CD14-positive monocyte (primary cell): Measurements from ENCODE around the gene FAM98C. TPM values are rescaled to one million over a fixed set of nuclear protein-coding genes. Genes with fewer than 3 reads are reported as not detected.
A peak's percentile ranks its signal among the peaks of the same experiment; 100 is the strongest.

Experiments used
- DNase-seq, 3 donors: peaks; one replicate each; pipeline ENCODE4 v3.0.0-alpha.2; 2011 to 2022
- H2AFZ ChIP-seq: 2 replicates; pipeline ENCODE4 v1.6.0; 2012; ENCODE audit warnings: mild to moderate bottlenecking, low read depth, low read length, inconsistent platforms; ENCODE audit not compliant: insufficient read depth, poor library complexity, severe bottlenecking
- H3K27ac ChIP-seq, 2 donors: 1 replicate in 1 of 2; 2 replicates in 1 of 2; pipeline ENCODE4 v1.5.1; 2012 to 2013; ENCODE audit warnings: low read length in 2 of 2, control low read depth in 1 of 2, inconsistent platforms in 1 of 2, low read depth in 1 of 2, mild to moderate bottlenecking in 1 of 2
- H3K27me3 ChIP-seq, 2 donors: one replicate each; pipeline versions ENCODE4 v1.6.0 to v1.6.1; 2011 to 2013; ENCODE audit warnings: low read length in 2 of 2; ENCODE audit not compliant: control insufficient read depth in 2 of 2, insufficient read depth in 2 of 2
- H3K36me3 ChIP-seq, 2 donors: replicated peaks in 1 of 2; 1 replicate in 1 of 2; 2 replicates in 1 of 2; pipeline versions ENCODE4 v1.5.1 to v1.6.1; 2012 to 2013; ENCODE audit warnings: low read length in 2 of 2, control low read depth in 1 of 2, inconsistent platforms in 1 of 2, mild to moderate bottlenecking in 1 of 2; ENCODE audit not compliant: insufficient read depth in 2 of 2, control insufficient read depth in 1 of 2
- H3K4me1 ChIP-seq, 2 donors: 1 replicate in 1 of 2; 2 replicates in 1 of 2; pipeline versions ENCODE4 v1.5.1 to v1.6.1; 2012 to 2013; ENCODE audit warnings: low read length in 2 of 2, control low read depth in 1 of 2, inconsistent platforms in 1 of 2, mild to moderate bottlenecking in 1 of 2, moderate library complexity in 1 of 2; ENCODE audit not compliant: insufficient read depth in 2 of 2, control insufficient read depth in 1 of 2
- H3K4me2 ChIP-seq: replicated peaks from 2 replicates; pipeline ENCODE3; 2012; ENCODE audit warnings: low read length, moderate library complexity, mild to moderate bottlenecking; ENCODE audit not compliant: poor library complexity, severe bottlenecking; ENCODE audit errors: extremely low read depth
- H3K4me3 ChIP-seq, 3 experiments: fragments of 200-600 bp in 1 of 3; sonication (generic) in 1 of 3; replicated peaks in 1 of 3; 1 replicate in 2 of 3; 2 replicates in 1 of 3; pipeline ENCODE4 v1.5.1; 2011 to 2013; ENCODE audit warnings: low read length in 3 of 3, mild to moderate bottlenecking in 3 of 3, control low read depth in 2 of 3, low read depth in 2 of 3, inconsistent platforms in 1 of 3, moderate library complexity in 1 of 3
- H3K79me2 ChIP-seq: 2 replicates; pipeline ENCODE4 v1.6.0; 2012; ENCODE audit warnings: mild to moderate bottlenecking, control low read depth, inconsistent platforms, low read length, moderate library complexity; ENCODE audit not compliant: insufficient read depth
- H3K9ac ChIP-seq: 2 replicates; pipeline ENCODE4 v1.6.0; 2017; ENCODE audit warnings: low read length, mild to moderate bottlenecking; ENCODE audit not compliant: insufficient read depth, poor library complexity, severe bottlenecking
- H3K9me3 ChIP-seq, 2 donors: replicated peaks in 1 of 2; 1 replicate in 1 of 2; 2 replicates in 1 of 2; pipeline versions ENCODE4 v1.5.1 to v1.6.1; 2012 to 2013; ENCODE audit warnings: low read length in 2 of 2, control low read depth in 1 of 2; ENCODE audit not compliant: control insufficient read depth in 1 of 2, insufficient read depth in 1 of 2
- H4K20me1 ChIP-seq: 2 replicates; pipeline ENCODE4 v1.6.0; 2012; ENCODE audit warnings: mild to moderate bottlenecking, low read length, control low read depth, moderate library complexity; ENCODE audit not compliant: insufficient read depth
- H3K27ac Mint-ChIP-seq, 7 donors: one replicate each; pipeline ENCODE4 v1.8.0; 2020; ENCODE audit warnings: mild to moderate bottlenecking in 7 of 7, mixed read lengths in 7 of 7, moderate library complexity in 6 of 7, inconsistent platforms in 2 of 7
- H3K27me3 Mint-ChIP-seq, 3 donors: one replicate each; pipeline ENCODE4 v1.8.0; 2021 to 2022; ENCODE audit warnings: low read depth in 3 of 3, mild to moderate bottlenecking in 3 of 3, mixed read lengths in 3 of 3, moderate library complexity in 3 of 3, inconsistent platforms in 1 of 3
- H3K36me3 Mint-ChIP-seq, 2 donors: one replicate each; pipeline ENCODE4 v1.8.0; 2020; ENCODE audit warnings: mixed read lengths in 2 of 2, inconsistent platforms in 1 of 2, mild to moderate bottlenecking in 1 of 2
- H3K4me1 Mint-ChIP-seq: one replicate; pipeline ENCODE4 v1.8.0; 2020; ENCODE audit warnings: mild to moderate bottlenecking, mixed read lengths
- H3K4me3 Mint-ChIP-seq, 2 donors: one replicate each; pipeline ENCODE4 v1.8.0; 2020; ENCODE audit warnings: mild to moderate bottlenecking in 2 of 2, mixed read lengths in 2 of 2, moderate library complexity in 1 of 2
- H3K9me3 Mint-ChIP-seq, 7 donors: one replicate each; pipeline ENCODE4 v1.8.0; 2020 to 2022; ENCODE audit warnings: mixed read lengths in 7 of 7, mild to moderate bottlenecking in 6 of 7, moderate library complexity in 6 of 7, inconsistent platforms in 2 of 7
- WGBS: methylation state at CpG from one replicate; pipeline ENCODE4 v1.1.5; 2013; ENCODE audit warnings: missing lambda C conversion rate; ENCODE audit not compliant: insufficient coverage; 5-methylcytosine and 5-hydroxymethylcytosine counted together
- intact Hi-C, 2 donors: fragments of 100-400 bp; cut with micrococcal nuclease; formaldehyde crosslinking; loops; one replicate each; pipeline versions ENCODE4 v1.15.0 to v1.15.1; 2023
- polyA plus RNA-seq, 3 donors: library from polyadenylated mRNA; depleted of rRNA in 1 of 3; unstranded in 2 of 3; stranded (reverse) in 1 of 3; fragments of 300-500 nt in 2 of 3; fragments of >200 nt in 1 of 3; fragmentation: Illumina TruSeq in 2 of 3; gene quantifications; 1 replicate in 2 of 3; 2 replicates in 1 of 3; pipeline ENCODE4 v1.2.3, GENCODE V29; 2012 to 2021
- TF ChIP-seq, protein P1 (sequence below): fragments of 200-600 bp; IDR thresholded peaks from one replicate; pipeline ENCODE4 v1.8.0; 2022; ENCODE audit warnings: antibody characterized with exemption, mild to moderate bottlenecking

Gene FAM98C
- polyA plus RNA-seq, 3 donors, result 8.5 to 41.0 (median 12.6) TPM

- Mint-ChIP-seq H3K4me1 (peaks cover 50% of the 10 kb centered on the region), H3K9me3 (no peaks in the 10 kb centered on the region), H3K27ac (peak overlapping the region in 1 of 7 donors; percentile 11), H3K4me3 (no peak overlapping the region), H3K27me3 (no peaks in the 10 kb centered on the region), H3K36me3 (peaks cover 38 to 50% of the 10 kb centered on the region in 2 donors)
- WGBS, result 94% methylated on average over 9 of the region's 14 CpGs
- H3K79me2 ChIP-seq, result peaks cover 47% of the 10 kb centered on the region
- DNase-seq, result no peak
- H3K36me3 ChIP-seq, result peaks cover 30 to 45% of the 10 kb centered on the region in 2 donors
- H3K4me3 ChIP-seq, result no peak overlapping the region
- no peak overlapping the region for H2AFZ ChIP-seq
- intact Hi-C loops, result no loop called here
- TF ChIP-seq, protein P1, sequence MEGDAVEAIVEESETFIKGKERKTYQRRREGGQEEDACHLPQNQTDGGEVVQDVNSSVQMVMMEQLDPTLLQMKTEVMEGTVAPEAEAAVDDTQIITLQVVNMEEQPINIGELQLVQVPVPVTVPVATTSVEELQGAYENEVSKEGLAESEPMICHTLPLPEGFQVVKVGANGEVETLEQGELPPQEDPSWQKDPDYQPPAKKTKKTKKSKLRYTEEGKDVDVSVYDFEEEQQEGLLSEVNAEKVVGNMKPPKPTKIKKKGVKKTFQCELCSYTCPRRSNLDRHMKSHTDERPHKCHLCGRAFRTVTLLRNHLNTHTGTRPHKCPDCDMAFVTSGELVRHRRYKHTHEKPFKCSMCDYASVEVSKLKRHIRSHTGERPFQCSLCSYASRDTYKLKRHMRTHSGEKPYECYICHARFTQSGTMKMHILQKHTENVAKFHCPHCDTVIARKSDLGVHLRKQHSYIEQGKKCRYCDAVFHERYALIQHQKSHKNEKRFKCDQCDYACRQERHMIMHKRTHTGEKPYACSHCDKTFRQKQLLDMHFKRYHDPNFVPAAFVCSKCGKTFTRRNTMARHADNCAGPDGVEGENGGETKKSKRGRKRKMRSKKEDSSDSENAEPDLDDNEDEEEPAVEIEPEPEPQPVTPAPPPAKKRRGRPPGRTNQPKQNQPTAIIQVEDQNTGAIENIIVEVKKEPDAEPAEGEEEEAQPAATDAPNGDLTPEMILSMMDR, result no peak
- no peak overlapping the region for H3K9ac ChIP-seq
- H3K4me1 ChIP-seq, result peaks cover 48 to 58% of the 10 kb centered on the region in 2 donors
- no peak overlapping the region for H3K4me2 ChIP-seq
- peaks cover 13% of the 10 kb centered on the region for H4K20me1 ChIP-seq
- no peaks in the 10 kb centered on the region for H3K27me3 ChIP-seq
- H3K27ac ChIP-seq, result peak overlapping the region in 1 of 2 donors; percentile 24
- no peaks in the 10 kb centered on the region for H3K9me3 ChIP-seq
These were observed 19.0 kb downstream of the FAM98C start for GRCh38 chr19:38421856-38422255.

DNA sequence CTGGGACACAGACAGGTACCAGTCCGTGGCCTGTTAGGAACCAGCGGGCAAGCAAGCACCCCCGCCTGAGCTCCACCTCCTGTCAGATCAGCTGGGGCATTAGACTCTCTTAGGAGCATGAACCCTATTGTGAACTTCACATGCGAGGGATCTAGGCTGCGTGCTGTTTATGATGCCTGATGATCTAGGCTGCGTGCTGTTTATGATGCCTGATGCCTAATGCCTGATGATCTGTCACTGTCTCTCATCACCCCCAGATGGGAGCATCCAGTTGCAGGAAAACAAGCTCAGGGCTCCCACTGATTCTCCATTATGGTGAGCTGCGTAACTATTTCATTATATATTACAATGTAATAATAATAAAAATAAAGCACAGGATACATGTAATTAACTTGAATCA lies 19.5 kb downstream of the FAM98C start:
- Mint-ChIP-seq H3K36me3 (peaks cover 33 to 44% of the 10 kb centered on the region in 2 donors), H3K4me1 (peaks cover 47% of the 10 kb centered on the region), H3K27me3 (no peaks in the 10 kb centered on the region), H3K27ac (peak overlapping the region in 1 of 7 donors; percentile 57), H3K4me3 (no peak overlapping the region), H3K9me3 (no peaks in the 10 kb centered on the region)
- no peaks in the 10 kb centered on the region for H3K27me3 ChIP-seq
- peaks cover 43 to 52% of the 10 kb centered on the region in 2 donors for H3K4me1 ChIP-seq
- no peak for DNase-seq
- H2AFZ ChIP-seq, result no peak overlapping the region
- peaks cover 44% of the 10 kb centered on the region for H3K79me2 ChIP-seq
- no peak overlapping the region for H3K4me3 ChIP-seq
- 98% methylated on average over 6 of the region's 7 CpGs for WGBS
- H3K4me2 ChIP-seq, result no peak overlapping the region
- no peaks in the 10 kb centered on the region for H3K9me3 ChIP-seq
- H3K27ac ChIP-seq, result peak overlapping the region in 1 of 2 donors; percentile 24
- peaks cover 13% of the 10 kb centered on the region for H4K20me1 ChIP-seq
- intact Hi-C loops, result no loop called here
- H3K36me3 ChIP-seq, result peaks cover 29 to 40% of the 10 kb centered on the region in 2 donors
- TF ChIP-seq, protein P1, result no peak
- peak overlapping the region; percentile 36 for H3K9ac ChIP-seq
